RWPE2 (cell line): ENCODE results near the gene ADGRG4.

Experiments
- ATAC-seq: fragments of 200-7000 bp; cut with Tn5 transposase; 3 replicates; pipeline ENCODE4 v1.9.1; 2021; ENCODE audit warnings: low read depth
- DNase-seq: peaks from one replicate; pipeline ENCODE4 v3.0.0-alpha.2; 2020; ENCODE audit warnings: low spot score
- H3K27ac ChIP-seq: fragments of 450-650 bp; 2 replicates; pipeline ENCODE4 v1.5.1; 2017; ENCODE audit warnings: mild to moderate bottlenecking; ENCODE audit not compliant: poor library complexity, severe bottlenecking
- H3K27me3 ChIP-seq: fragments of 250-450 bp; sonication (Bioruptor Pico); 2 replicates; pipeline ENCODE4 v1.5.1; 2021; ENCODE audit warnings: mild to moderate bottlenecking, moderate library complexity; ENCODE audit not compliant: insufficient read depth, poor library complexity, severe bottlenecking
- H3K36me3 ChIP-seq: fragments of 250-450 bp; sonication (Bioruptor Pico); 2 replicates; pipeline ENCODE4 v1.5.1; 2020; ENCODE audit warnings: low read depth, mild to moderate bottlenecking, moderate library complexity
- H3K4me1 ChIP-seq: fragments of 250-450 bp; sonication (Bioruptor Pico); 2 replicates; pipeline ENCODE4 v1.5.1; 2021; ENCODE audit warnings: mild to moderate bottlenecking, moderate library complexity; ENCODE audit not compliant: insufficient read depth, poor library complexity, severe bottlenecking
- H3K4me3 ChIP-seq: fragments of 250-450 bp; sonication (Bioruptor Pico); 2 replicates; pipeline ENCODE4 v1.5.1; 2021; ENCODE audit warnings: mild to moderate bottlenecking, moderate library complexity; ENCODE audit not compliant: severe bottlenecking
- H3K9me3 ChIP-seq: fragments of 250-450 bp; sonication (Bioruptor Pico); 2 replicates; pipeline ENCODE4 v1.5.1; 2021; ENCODE audit warnings: mild to moderate bottlenecking, moderate library complexity; ENCODE audit not compliant: severe bottlenecking
- CTCF ChIP-seq: fragments of 450-650 bp; IDR thresholded peaks from one replicate; pipeline ENCODE4 v1.5.1; 2017; ENCODE audit warnings: mild to moderate bottlenecking, moderate library complexity; ENCODE audit not compliant: poor library complexity, severe bottlenecking

Gene ADGRG4

GRCh38 chrX:136386826-136387225 lies 86.1 kb downstream of the ADGRG4 start:
- no peak for ATAC-seq
- no peak for TF ChIP-seq CTCF
- DNase-seq = no peak

DNA sequence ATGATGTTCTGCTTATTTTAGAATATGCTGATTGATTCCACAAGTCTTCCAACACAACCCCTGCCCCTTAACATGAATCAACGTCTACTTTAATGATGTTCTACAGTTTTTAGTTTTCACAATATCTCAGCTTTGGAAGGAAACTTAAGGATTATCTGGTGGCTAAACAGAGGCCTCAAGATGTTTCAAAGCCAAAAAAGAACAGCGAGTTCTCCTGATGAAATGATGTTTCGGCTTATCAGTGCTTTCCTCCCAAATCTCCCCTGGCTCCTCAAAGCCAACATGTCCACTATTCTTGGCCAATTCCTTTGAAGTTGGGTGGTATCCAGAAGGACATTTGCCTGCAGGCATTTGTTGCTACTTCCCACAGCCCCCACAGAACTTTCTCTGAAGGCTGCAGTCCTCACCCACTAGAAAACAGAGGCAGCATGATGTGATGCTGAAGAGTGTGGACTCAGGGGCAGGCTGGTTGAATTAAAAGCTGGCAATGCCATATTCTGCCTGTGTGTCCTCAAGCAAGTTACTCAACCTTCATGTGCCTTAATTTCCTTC lies 87.3 kb downstream of the ADGRG4 start:
- DNase-seq = no peak
- no peaks in the 10 kb centered on the region for H3K4me1 ChIP-seq
- H3K36me3 ChIP-seq = no peaks in the 10 kb centered on the region
- TF ChIP-seq CTCF = no peak
- no peaks in the 10 kb centered on the region for H3K27me3 ChIP-seq
- H3K4me3 ChIP-seq = no peak overlapping the region
- H3K9me3 ChIP-seq = no peaks in the 10 kb centered on the region
- no peak for ATAC-seq
- H3K27ac ChIP-seq = no peak overlapping the region

More at GRCh38 chrX:136386826-136387225, 86.1 kb downstream of the ADGRG4 start:
- no peaks in the 10 kb centered on the region for H3K27me3 ChIP-seq
- no peak overlapping the region for H3K4me3 ChIP-seq
- H3K36me3 ChIP-seq = no peaks in the 10 kb centered on the region
- H3K4me1 ChIP-seq = no peaks in the 10 kb centered on the region
- no peaks in the 10 kb centered on the region for H3K9me3 ChIP-seq
- no peak overlapping the region for H3K27ac ChIP-seq

- Histone ChIP-seq H3K36me3 (no peaks in the 10 kb centered on the region), H3K27ac (no peak overlapping the region), H3K27me3 (no peaks in the 10 kb centered on the region), H3K4me3 (no peak overlapping the region), H3K9me3 (no peaks in the 10 kb centered on the region), H3K4me1 (peaks cover 10% of the 10 kb centered on the region)
- no peak for ATAC-seq
- TF ChIP-seq CTCF = no peak
- DNase-seq = no peak
These were observed 90.2 kb downstream of the ADGRG4 start for GRCh38 chrX:136390921-136391320.

- peaks cover 11% of the 10 kb centered on the region for H3K4me1 ChIP-seq
- DNase-seq (no peak), ATAC-seq (peak; percentile 83)
- TF ChIP-seq CTCF = no peak
- no peak overlapping the region for H3K4me3 ChIP-seq
- H3K9me3 ChIP-seq = no peaks in the 10 kb centered on the region
- H3K27ac ChIP-seq = peak overlapping the region; percentile 42
- H3K27me3 ChIP-seq = no peaks in the 10 kb centered on the region
- no peaks in the 10 kb centered on the region for H3K36me3 ChIP-seq
These were observed 94.5 kb downstream of the ADGRG4 start for GRCh38 chrX:136395271-136395670.

GRCh38 chrX:136397001-136397400 lies 96.2 kb downstream of the ADGRG4 start:
- Histone ChIP-seq H3K36me3 (no peaks in the 10 kb centered on the region), H3K27me3 (no peaks in the 10 kb centered on the region), H3K9me3 (no peaks in the 10 kb centered on the region), H3K4me3 (no peak overlapping the region), H3K27ac (no peak overlapping the region), H3K4me1 (peaks cover 11% of the 10 kb centered on the region)
- DNase-seq (no peak), ATAC-seq (peak; percentile 52; the same call in 1 of the 3 replicates)
- TF ChIP-seq CTCF = no peak
